HG02884 (cell line): ENCODE results near the gene SLC7A11.

Experiments
- ATAC-seq: cut with Tn5 transposase; IDR thresholded peaks from one replicate; pipeline ENCODE4 v1.9.1; 2021; ENCODE audit warnings: mild to moderate bottlenecking, moderate library complexity; ENCODE audit not compliant: unreplicated experiment

The SLC7A11 gene

GRCh38 chr4:138242076-138242833, at the start of gene SLC7A11:
SLC7A11 (minus strand) TSS chr4:138242349; CDS start chr4:138242069, 280 bp downstream.
- peak; percentile 99 for ATAC-seq

DNA sequence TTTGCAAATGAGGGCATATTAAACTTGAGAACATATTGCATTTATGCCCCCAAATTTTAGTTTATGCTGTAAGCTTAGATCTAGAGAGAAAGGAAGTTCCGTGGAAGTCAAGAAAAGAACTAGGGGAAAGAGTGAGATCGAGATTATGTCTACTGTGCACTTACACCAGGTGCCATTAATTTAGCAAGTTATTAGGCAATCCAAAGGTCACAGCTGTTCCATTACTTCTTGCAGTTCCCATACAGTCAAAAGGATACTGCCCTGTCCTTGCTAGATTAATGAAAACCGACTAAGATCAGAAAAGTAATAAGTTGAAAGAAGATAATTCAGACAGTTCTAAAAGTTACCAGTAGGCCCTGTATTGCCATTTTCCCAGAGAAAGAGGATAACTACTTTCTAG, 49.3 kb upstream of the SLC7A11 start:
- ATAC-seq = no peak

DNA sequence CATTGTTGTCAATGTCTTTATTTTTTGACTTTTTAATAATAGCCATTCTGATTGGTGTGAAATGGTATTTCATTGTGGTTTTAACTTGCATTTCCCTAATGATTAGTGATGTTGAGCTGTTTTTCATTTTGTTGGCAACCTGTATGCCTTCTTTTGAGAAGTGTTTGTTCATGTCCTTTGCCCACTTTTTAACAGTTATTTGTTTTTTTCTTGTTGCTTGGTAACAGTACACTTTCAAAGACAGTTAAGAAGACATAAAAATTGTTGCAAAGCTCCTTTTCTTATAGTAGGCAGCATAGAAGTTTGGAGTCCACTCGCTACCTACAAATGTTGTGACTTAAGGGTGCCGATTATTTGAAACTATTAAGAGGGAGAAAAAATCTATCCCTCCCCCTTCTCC, 48.7 kb upstream of the SLC7A11 start:
- ATAC-seq = no peak

DNA sequence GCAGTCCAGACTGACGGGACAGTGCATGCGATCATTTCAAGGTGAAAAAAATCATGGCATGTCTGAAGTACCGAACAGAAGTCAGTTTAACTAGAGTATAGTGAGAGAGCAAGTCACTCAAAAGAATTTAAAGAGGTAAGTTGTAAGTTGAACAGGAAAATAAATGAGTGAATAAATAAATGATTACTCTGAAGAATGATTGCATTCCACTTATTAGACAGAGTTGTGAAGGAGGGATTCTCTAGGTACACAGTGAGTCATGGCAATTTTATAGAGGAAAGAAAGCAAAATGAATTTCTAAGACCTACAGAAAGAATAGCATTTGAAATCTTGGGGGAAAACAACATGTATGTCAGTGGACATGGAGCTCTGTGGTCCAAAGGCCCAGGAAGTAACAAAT, 37.1 kb upstream of the SLC7A11 start:
- ATAC-seq = no peak

DNA sequence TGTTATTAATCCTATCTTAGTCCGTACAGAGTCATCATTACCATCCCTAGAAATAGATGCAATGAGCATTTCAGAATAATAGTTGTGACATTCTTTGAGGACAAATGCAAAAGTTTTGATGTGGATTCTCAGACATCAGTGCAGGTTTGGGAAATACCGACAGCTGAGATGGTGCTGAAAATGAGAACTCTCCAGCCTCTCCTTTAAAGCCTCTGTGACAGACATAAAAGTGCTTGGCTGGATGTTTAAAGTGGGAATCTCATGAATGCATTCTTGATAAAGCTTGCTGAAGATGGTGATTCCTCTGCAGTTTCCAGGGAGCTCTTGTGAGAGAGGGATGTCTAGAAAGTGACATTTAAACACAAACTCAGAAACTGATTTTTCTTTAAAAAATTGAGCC, 35.0 kb upstream of the SLC7A11 start:
- no peak for ATAC-seq

DNA sequence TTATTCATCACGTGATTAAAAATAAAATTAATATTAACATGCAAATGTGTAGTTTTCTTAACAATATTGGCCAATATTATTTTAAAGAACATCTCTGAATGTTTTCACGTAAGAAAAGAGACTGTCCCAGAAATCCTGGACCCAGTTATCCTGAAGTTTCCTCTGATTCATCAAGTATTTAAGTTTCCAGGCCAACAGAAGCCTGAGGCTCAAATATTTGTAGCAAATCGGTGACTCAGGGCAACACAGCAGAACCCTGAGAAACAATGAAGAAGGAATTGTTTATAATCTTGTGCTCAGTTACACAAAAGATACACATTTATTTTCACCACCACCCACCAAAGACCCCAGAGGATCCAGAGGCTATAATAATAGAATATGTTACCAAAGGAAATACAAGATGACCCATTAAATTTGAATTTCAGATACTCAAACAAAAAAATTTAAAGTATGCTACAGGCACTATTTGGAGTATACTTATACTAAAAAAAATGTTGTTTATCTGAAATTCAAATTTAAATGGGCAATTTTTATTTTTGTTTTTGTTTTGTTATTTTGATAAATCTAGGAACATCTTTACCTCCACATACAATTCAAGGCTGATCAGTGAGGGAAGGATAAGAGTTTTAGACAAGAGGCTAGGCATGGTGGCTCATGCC, 33.9 kb upstream of the SLC7A11 start:
- no peak for ATAC-seq

DNA sequence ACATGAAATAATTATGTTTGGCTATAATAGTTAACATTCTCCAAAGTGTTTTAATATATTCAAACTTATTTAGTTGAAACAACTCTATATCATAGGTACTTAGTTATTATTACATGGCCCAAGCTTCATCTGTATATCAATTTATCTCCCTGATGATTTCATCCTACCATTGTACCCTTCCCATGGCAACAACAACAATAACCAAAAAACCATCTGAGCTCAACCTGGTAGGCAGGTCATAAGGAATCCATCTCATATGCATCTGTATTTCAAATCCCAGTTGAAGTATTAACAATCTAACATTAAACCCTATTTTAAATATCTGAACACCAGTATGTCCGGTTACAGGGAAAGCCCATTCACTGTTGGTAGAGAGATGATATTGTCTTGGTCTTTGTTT, 33.1 kb upstream of the SLC7A11 start:
- no peak for ATAC-seq

GRCh38 chr4:138269175-138269574, 27.0 kb upstream of the SLC7A11 start:
- no peak for ATAC-seq

GRCh38 chr4:138267835-138268234, 25.7 kb upstream of the SLC7A11 start:
- no peak for ATAC-seq

- ATAC-seq = no peak
Observed at GRCh38 chr4:138266948-138267347, 24.8 kb upstream of the SLC7A11 start.

GRCh38 chr4:138263247-138263816, 21.2 kb upstream of the SLC7A11 start:
- no peak for ATAC-seq

DNA sequence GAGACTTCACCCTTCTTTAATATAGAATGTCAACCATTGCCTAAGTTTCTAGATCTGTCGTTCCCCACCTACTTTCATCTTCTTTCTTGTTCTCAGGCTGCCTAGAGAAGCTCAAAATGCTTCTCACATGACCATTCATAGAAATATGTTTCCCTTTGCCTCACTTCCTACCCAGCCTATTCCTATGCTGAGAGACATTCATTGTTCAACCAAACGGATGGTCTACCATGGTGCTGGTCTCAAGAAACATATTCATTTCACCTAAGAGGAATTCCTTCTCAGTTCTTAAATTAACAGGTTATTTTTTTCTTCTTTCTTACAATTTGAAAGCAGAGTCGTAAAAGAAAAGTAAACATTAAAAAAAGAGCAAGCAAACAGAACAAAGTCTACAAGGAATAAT, 20.3 kb upstream of the SLC7A11 start:
- ATAC-seq = no peak

- no peak for ATAC-seq
Observed at GRCh38 chr4:138262030-138262429, 19.9 kb upstream of the SLC7A11 start.

GRCh38 chr4:138259824-138260223, 17.7 kb upstream of the SLC7A11 start:
- no peak for ATAC-seq

DNA sequence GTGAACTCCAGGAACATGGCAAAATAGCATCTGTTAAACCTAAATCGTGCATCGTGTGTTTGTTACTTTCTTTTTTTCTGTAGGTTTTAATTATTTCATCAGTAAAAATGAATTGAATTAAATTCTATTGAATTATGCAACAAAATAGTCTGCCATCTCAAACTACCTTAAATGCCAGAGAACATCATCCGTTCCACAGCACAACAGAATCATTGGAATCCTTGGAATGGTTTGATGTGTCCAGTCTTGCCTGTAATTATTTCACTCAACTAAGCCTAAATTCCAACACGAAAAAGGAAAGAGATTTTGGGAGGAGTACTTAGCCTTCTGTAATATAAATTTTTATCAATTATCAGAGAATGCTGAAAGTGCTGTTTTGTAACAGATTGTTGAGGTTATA, 17.1 kb upstream of the SLC7A11 start:
- ATAC-seq = no peak

GRCh38 chr4:138256608-138257007, 14.5 kb upstream of the SLC7A11 start:
- ATAC-seq = no peak

DNA sequence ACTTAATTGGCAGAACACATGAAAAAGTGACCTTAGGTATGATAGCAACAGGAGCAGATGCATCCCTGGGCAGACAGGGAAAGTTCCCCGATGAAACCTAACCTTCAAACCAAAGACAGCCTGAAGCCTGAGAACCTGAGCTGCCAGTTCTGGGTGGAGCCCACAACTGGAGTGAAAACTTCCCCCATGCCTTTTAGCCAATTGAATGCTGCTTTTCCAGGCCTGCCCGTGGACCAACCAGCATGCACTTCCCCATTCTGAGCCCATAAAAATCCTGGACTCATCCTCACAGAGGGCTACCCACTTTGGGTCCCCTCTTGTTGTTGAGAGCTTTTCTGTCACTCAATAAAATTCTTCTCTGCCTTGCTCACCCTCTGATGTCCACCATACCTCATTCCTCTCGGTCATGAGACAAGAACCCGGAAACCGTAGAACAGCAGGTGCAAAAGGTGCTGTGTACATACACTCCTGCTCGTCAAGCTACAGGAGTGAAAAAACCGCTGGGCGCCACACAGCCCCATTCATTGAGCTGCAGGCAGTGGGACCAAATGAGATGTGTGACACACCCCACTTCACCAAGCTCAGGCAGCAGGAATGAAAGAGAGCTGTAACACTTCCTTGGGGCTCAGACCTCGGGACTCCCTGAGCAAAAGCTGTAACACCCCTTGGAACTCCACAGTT, 13.9 kb upstream of the SLC7A11 start:
- ATAC-seq = no peak

GRCh38 chr4:138252551-138252950, 10.4 kb upstream of the SLC7A11 start:
- ATAC-seq = no peak

DNA sequence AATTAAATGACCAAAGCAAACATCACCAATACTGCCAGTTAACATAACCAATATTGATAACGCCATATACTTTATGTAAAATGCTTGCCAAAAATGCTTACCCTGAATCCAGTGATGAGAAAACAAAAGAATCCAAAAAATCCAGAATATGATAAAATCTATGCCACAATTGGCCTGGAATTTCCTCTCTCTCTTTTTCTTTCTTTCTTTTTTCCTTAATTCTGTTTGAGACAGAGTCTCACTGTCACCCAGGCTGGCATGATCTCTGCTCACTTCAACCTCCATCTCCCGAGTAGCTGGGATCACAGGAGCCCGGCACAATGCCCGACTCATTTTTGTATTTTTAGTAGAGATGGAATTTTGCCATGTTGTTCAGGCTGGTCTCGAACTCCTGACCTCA, 9.8 kb upstream of the SLC7A11 start:
- no peak for ATAC-seq

- ATAC-seq = no peak
Observed at GRCh38 chr4:138249132-138249531, 7.0 kb upstream of the SLC7A11 start.

- ATAC-seq = no peak
Observed at GRCh38 chr4:138248058-138248457, 5.9 kb upstream of the SLC7A11 start.

GRCh38 chr4:138247643-138248042, 5.5 kb upstream of the SLC7A11 start:
- no peak for ATAC-seq
